Measurements from ENCODE around the gene SETBP1. TPM values are rescaled to one million over a fixed set of nuclear protein-coding genes. Genes with fewer than 3 reads are reported as not detected.

The SETBP1 gene
- total RNA-seq, 2 donors from 2014 or later, result 17.3 to 20.1 TPM

GRCh38 chr18:45006934-45007333 is 326.2 kb downstream of the SETBP1 start:
- Mint-ChIP-seq H3K36me3 (ENCODE audit: low read depth) (no peaks in the 10 kb centered on the region), H3K4me3 (no peak overlapping the region), H3K4me1 (peaks cover 12% of the 10 kb centered on the region), H3K9me3 (no peaks in the 10 kb centered on the region), H3K27ac (no peak overlapping the region), H3K27me3 (ENCODE audit: insufficient read depth) (no peaks in the 10 kb centered on the region)
- Histone ChIP-seq H3K36me3 (ENCODE audit: control insufficient read depth, insufficient read depth, low read length) (no peaks in the 10 kb centered on the region), H3K9me3 (ENCODE audit: control insufficient read depth, low read length) (no peaks in the 10 kb centered on the region), H3K27me3 (ENCODE audit: control insufficient read depth, insufficient read depth, low read length, poor library complexity, severe bottlenecking) (no peaks in the 10 kb centered on the region), H3K27ac (ENCODE audit: low read depth, low read length) (no peak overlapping the region), H3K9ac (ENCODE audit: extremely low read depth, low read length, poor library complexity, severe bottlenecking) (no peak overlapping the region), H3K4me1 (ENCODE audit: control insufficient read depth, insufficient read depth, low read length) (peaks cover 5% of the 10 kb centered on the region), H3K4me3 (ENCODE audit: low read length) (no peak overlapping the region)
- 93 to 100% methylated on average over 1 to 2 of the region's 2 CpGs for WGBS, 2 experiments (ENCODE audit: insufficient coverage in 1 of 2, insufficient read length in 1 of 2)
- TF ChIP-seq CTCF (conservative IDR thresholded peaks at IDR 0.05), result no peak
- no peak for DNase-seq

GRCh38 chr18:45007531-45007930 is 326.8 kb downstream of the SETBP1 start:
- Mint-ChIP-seq H3K4me1 (peaks cover 11% of the 10 kb centered on the region), H3K4me3 (no peak overlapping the region), H3K27me3 (ENCODE audit: insufficient read depth) (no peaks in the 10 kb centered on the region), H3K9me3 (no peaks in the 10 kb centered on the region), H3K36me3 (ENCODE audit: low read depth) (no peaks in the 10 kb centered on the region), H3K27ac (no peak overlapping the region)
- H3K9me3 ChIP-seq (ENCODE audit: control insufficient read depth, low read length), result no peaks in the 10 kb centered on the region
- no peak for TF ChIP-seq CTCF (conservative IDR thresholded peaks at IDR 0.05)
- H3K36me3 ChIP-seq (ENCODE audit: control insufficient read depth, insufficient read depth, low read length), result no peaks in the 10 kb centered on the region
- no peak overlapping the region for H3K4me3 ChIP-seq (ENCODE audit: low read length)
- H3K27ac ChIP-seq (ENCODE audit: low read depth, low read length), result no peak overlapping the region
- no peak for DNase-seq
- 93 to 94% methylated on average over 2 of the region's 2 CpGs for WGBS, 2 experiments (ENCODE audit: insufficient coverage in 1 of 2, insufficient read length in 1 of 2)
- H3K9ac ChIP-seq (ENCODE audit: extremely low read depth, low read length, poor library complexity, severe bottlenecking), result no peak overlapping the region
- H3K4me1 ChIP-seq (ENCODE audit: control insufficient read depth, insufficient read depth, low read length), result peaks cover 5% of the 10 kb centered on the region
- no peaks in the 10 kb centered on the region for H3K27me3 ChIP-seq (ENCODE audit: control insufficient read depth, insufficient read depth, low read length, poor library complexity, severe bottlenecking)

- Histone ChIP-seq H3K27ac (ENCODE audit: low read depth, low read length) (no peak overlapping the region), H3K36me3 (ENCODE audit: control insufficient read depth, insufficient read depth, low read length) (no peaks in the 10 kb centered on the region), H3K9me3 (ENCODE audit: control insufficient read depth, low read length) (no peaks in the 10 kb centered on the region), H3K9ac (ENCODE audit: extremely low read depth, low read length, poor library complexity, severe bottlenecking) (no peak overlapping the region), H3K27me3 (ENCODE audit: control insufficient read depth, insufficient read depth, low read length, poor library complexity, severe bottlenecking) (no peaks in the 10 kb centered on the region), H3K4me1 (ENCODE audit: control insufficient read depth, insufficient read depth, low read length) (no peaks in the 10 kb centered on the region), H3K4me3 (ENCODE audit: low read length) (no peak overlapping the region)
- no peak for DNase-seq
- Mint-ChIP-seq H3K27ac (no peak overlapping the region), H3K9me3 (no peaks in the 10 kb centered on the region), H3K36me3 (ENCODE audit: low read depth) (no peaks in the 10 kb centered on the region), H3K4me1 (peaks cover 1% of the 10 kb centered on the region), H3K4me3 (no peak overlapping the region), H3K27me3 (ENCODE audit: insufficient read depth) (no peaks in the 10 kb centered on the region)
- no peak for TF ChIP-seq CTCF (conservative IDR thresholded peaks at IDR 0.05)
- 94 to 97% methylated on average over 10 to 13 of the region's 13 CpGs for WGBS, 2 experiments (ENCODE audit: insufficient coverage in 1 of 2, insufficient read length in 1 of 2)
Observed at GRCh38 chr18:45008694-45009413, 328.2 kb downstream of the SETBP1 start.

All from endodermal cell (in vitro differentiated cells).